Activated CD4-positive, alpha-beta T cell treated with anti-CD3 and anti-CD28 coated beads for 4 hours (primary cell): ENCODE data around the gene CYP2B6.
"Not testable (repeated sequence)": the region's sequence is repeated elsewhere in the genome, so short reads cannot be mapped to it uniquely, and the experiment has no call there.

Experiments
- DNase-seq, 2 donors: peaks; one replicate each; pipeline ENCODE4 v3.0.0-alpha.2; 2020

Gene CYP2B6

GRCh38 chr19:41045095-41045494 is 54.0 kb downstream of the CYP2B6 start:
- not testable (repeated sequence) for DNase-seq

- no peak for DNase-seq
These were observed 59.3 kb downstream of the CYP2B6 start for GRCh38 chr19:41050426-41050825.

GRCh38 chr19:41052162-41052561 is 61.1 kb downstream of the CYP2B6 start:
- not testable (repeated sequence) for DNase-seq

DNA sequence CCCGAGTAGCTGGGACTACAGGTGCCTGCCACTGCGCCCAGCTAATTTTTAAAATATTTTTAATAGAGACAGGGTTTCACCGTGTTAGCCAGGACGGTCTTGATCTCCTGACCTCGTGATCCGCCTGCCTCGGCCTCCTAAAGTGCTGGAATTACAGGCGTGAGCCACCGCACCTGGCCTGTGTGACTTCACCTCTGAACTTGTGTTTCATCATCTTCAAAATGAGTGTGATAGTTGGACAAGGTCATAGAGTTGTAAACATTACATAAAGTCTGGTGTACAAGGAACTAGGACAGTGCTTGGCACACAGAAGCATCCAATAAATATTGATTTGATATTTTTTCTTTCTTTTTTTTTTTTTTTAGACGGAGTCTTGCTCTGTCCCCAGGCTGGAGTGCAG is 62.2 kb downstream of the CYP2B6 start:
- DNase-seq = not testable (repeated sequence)

GRCh38 chr19:41064974-41065569 is 74.0 kb downstream of the CYP2B6 start:
- no peak for DNase-seq
